WTC11 (cell line): Measurements from ENCODE around the gene REEP1.

ENCODE experiments used
- CTCF ChIP-seq: fragments of 200-600 bp; IDR thresholded peaks from 2 replicates; pipeline ENCODE4 v1.8.0; 2022; ENCODE audit warnings: antibody characterized with exemption
- TCF7 ChIP-seq: sonication (generic); formaldehyde crosslinking; IDR thresholded peaks from 2 replicates; pipeline ENCODE4 v1.8.0; 2022; ENCODE audit warnings: mild to moderate bottlenecking, low read depth, missing genetic modification reagents, moderate library complexity

GRCh38 chr2:86203614-86204013 lies 133.8 kb downstream of the REEP1 start:
- TF ChIP-seq TCF7 (CRISPR knock-in tag), result no peak
- no peak for TF ChIP-seq CTCF
